ENCODE measurements around the gene SCARB1. TPM values are rescaled to one million over a fixed set of nuclear protein-coding genes. Genes with fewer than 3 reads are reported as not detected.

Gene SCARB1
- total and polyA plus RNA-seq, 2 experiments from 2014 or later: 31.0 to 62.5 TPM

- peaks cover 11% of the 10 kb centered on the region; the same call in 1 of the 2 replicates for H3K4me1 ChIP-seq (ENCODE audit: insufficient read depth)
- peak overlapping the region; percentile 41; the same call in 1 of the 2 replicates for H3K4me3 ChIP-seq
- peak; percentile 94 for DNase-seq (ENCODE audit: low spot score)
- H3K79me2 ChIP-seq (replicated peaks; ENCODE audit: insufficient read depth): no peaks in the 10 kb centered on the region
- ATAC-seq: peak; percentile 81
- Mint-ChIP-seq H3K27me3 (ENCODE audit: insufficient read depth, low read depth, poor library complexity) (peaks cover 15% of the 10 kb centered on the region), H3K9me3 (no peaks in the 10 kb centered on the region), H3K27ac (peak overlapping the region; percentile 73), H3K4me3 (peak overlapping the region; percentile 21; the same call in 2 of the 3 replicates), H3K4me1 (peaks cover 35% of the 10 kb centered on the region), H3K36me3 (ENCODE audit: low read depth) (no peaks in the 10 kb centered on the region; the same call in 2 of the 3 replicates)
- H3K9me2 ChIP-seq (ENCODE audit: insufficient read depth): no peaks in the 10 kb centered on the region
- peak overlapping the region; percentile 92 for H3K27ac ChIP-seq (ENCODE audit: low read depth)
- H3K4me2 ChIP-seq: peak overlapping the region; percentile 71
- no peaks in the 10 kb centered on the region for H4K20me1 ChIP-seq (replicated peaks; ENCODE audit: insufficient read depth)
- no peak for TF ChIP-seq JUNB (IDR thresholded peaks at IDR 0.05; ENCODE audit: unreplicated experiment)
- TF ChIP-seq CREB1 (CRISPR knock-in tag; IDR thresholded peaks at IDR 0.05; ENCODE audit: low read depth): peak; percentile 55; the same call in 1 of the 2 replicates
- H3K36me3 ChIP-seq (ENCODE audit: insufficient read depth): no peaks in the 10 kb centered on the region
- H3F3A ChIP-seq (replicated peaks; ENCODE audit: low read depth): 0 out of 2 replicates have a peak, but pooled peaks cover 14% of the 10 kb centered on the region
- H2AFZ ChIP-seq: peak overlapping the region; percentile 96
- H3K27me3 ChIP-seq (ENCODE audit: insufficient read depth): no peaks in the 10 kb centered on the region
These were observed 117.6 kb downstream of the SCARB1 start for GRCh38 chr12:124745891-124746570.

GRCh38 chr12:124745465-124745890, 118.2 kb downstream of the SCARB1 start:
- Mint-ChIP-seq H3K36me3 (ENCODE audit: low read depth) (no peaks in the 10 kb centered on the region), H3K27me3 (ENCODE audit: insufficient read depth, low read depth, poor library complexity) (peaks cover 15% of the 10 kb centered on the region), H3K4me1 (peaks cover 30% of the 10 kb centered on the region), H3K9me3 (no peaks in the 10 kb centered on the region), H3K4me3 (peak overlapping the region; percentile 16; the same call in 2 of the 3 replicates), H3K27ac (peak overlapping the region; percentile 34)
- H3K36me3 ChIP-seq (ENCODE audit: insufficient read depth): no peaks in the 10 kb centered on the region
- H3K79me2 ChIP-seq (replicated peaks; ENCODE audit: insufficient read depth): no peaks in the 10 kb centered on the region
- no peaks in the 10 kb centered on the region for H3K27me3 ChIP-seq (ENCODE audit: insufficient read depth)
- peak overlapping the region; percentile 41; the same call in 1 of the 2 replicates for H3K4me3 ChIP-seq
- H3F3A ChIP-seq (replicated peaks; ENCODE audit: low read depth): 0 out of 2 replicates have a peak, but pooled peaks cover 14% of the 10 kb centered on the region
- peaks cover 11% of the 10 kb centered on the region; the same call in 1 of the 2 replicates for H3K4me1 ChIP-seq (ENCODE audit: insufficient read depth)
- H4K20me1 ChIP-seq (replicated peaks; ENCODE audit: insufficient read depth): no peaks in the 10 kb centered on the region
- peak overlapping the region; percentile 92 for H3K27ac ChIP-seq (ENCODE audit: low read depth)
- no peak for TF ChIP-seq STAT1 (IDR thresholded peaks at IDR 0.05; ENCODE audit: unreplicated experiment)
- no peak for TF ChIP-seq ZNF331 (CRISPR knock-in tag; IDR thresholded peaks at IDR 0.05; ENCODE audit: low read depth)
- TF ChIP-seq CREB1 (CRISPR knock-in tag; IDR thresholded peaks at IDR 0.05; ENCODE audit: low read depth): no peak
- TF ChIP-seq ZNF114 (CRISPR knock-in tag; IDR thresholded peaks at IDR 0.05): no peak
- TF ChIP-seq ZNF462 (CRISPR knock-in tag; IDR thresholded peaks at IDR 0.05): no peak
- H3K9me2 ChIP-seq (ENCODE audit: insufficient read depth): no peaks in the 10 kb centered on the region
- DNase-seq (ENCODE audit: low spot score): no peak
- no peak for ATAC-seq
- H3K4me2 ChIP-seq: peak overlapping the region; percentile 71
- H2AFZ ChIP-seq: peak overlapping the region; percentile 96

All from GM23338 (cell line).